Neural progenitor cell (in vitro differentiated cells): ENCODE results near the gene EXOC8. TPM values are rescaled to one million over a fixed set of nuclear protein-coding genes. Genes with fewer than 3 reads are reported as not detected.
"Not testable (repeated sequence)": the region's sequence is repeated elsewhere in the genome, so short reads cannot be mapped to it uniquely, and the experiment has no call there.

Experiments
- DNase-seq: peaks from one replicate; pipeline ENCODE4 v3.0.0-alpha.2; 2016; ENCODE audit warnings: low spot score
- H2AFZ ChIP-seq: fragments of 200-600 bp; sonication (generic); replicated peaks from 2 replicates; pipeline ENCODE4 v1.6.1; 2016; ENCODE audit warnings: antibody characterized with exemption
- H3F3A ChIP-seq: fragments of 200-600 bp; sonication (generic); 2 replicates; pipeline ENCODE4 v1.6.1; 2016; ENCODE audit warnings: antibody characterized with exemption, low read depth
- H3K27ac ChIP-seq: fragments of 200-600 bp; sonication (generic); 2 replicates; pipeline ENCODE4 v1.5.1; 2016; ENCODE audit warnings: mild to moderate bottlenecking
- H3K27me3 ChIP-seq: fragments of 200-600 bp; sonication (generic); 2 replicates; pipeline ENCODE4 v1.6.1; 2016; ENCODE audit warnings: mild to moderate bottlenecking, moderate library complexity
- H3K36me3 ChIP-seq: fragments of 200-600 bp; sonication (generic); 2 replicates; pipeline ENCODE4 v1.5.1; 2016
- H3K4me1 ChIP-seq: fragments of 200-600 bp; sonication (generic); 2 replicates; pipeline ENCODE4 v1.6.1; 2016; ENCODE audit warnings: mixed run types
- H3K4me2 ChIP-seq: fragments of 200-600 bp; sonication (generic); 2 replicates; pipeline ENCODE4 v1.6.1; 2016
- H3K4me3 ChIP-seq: fragments of 200-600 bp; sonication (generic); 2 replicates; pipeline ENCODE4 v1.5.1; 2016
- H3K79me2 ChIP-seq: fragments of 200-600 bp; sonication (generic); 2 replicates; pipeline ENCODE4 v1.6.1; 2016; ENCODE audit warnings: low read depth
- H3K9ac ChIP-seq: fragments of 200-600 bp; sonication (generic); 2 replicates; pipeline ENCODE4 v1.6.1; 2016
- H3K9me3 ChIP-seq: fragments of 200-600 bp; sonication (generic); 2 replicates; pipeline ENCODE4 v1.5.1; 2016; ENCODE audit warnings: low read depth
- H4K20me1 ChIP-seq: fragments of 200-600 bp; sonication (generic); 2 replicates; pipeline ENCODE4 v1.6.1; 2016; ENCODE audit warnings: low read depth
- H3K27ac Mint-ChIP-seq: 3 replicates; pipeline ENCODE4 v1.8.0; 2021; ENCODE audit warnings: mixed read lengths
- H3K27me3 Mint-ChIP-seq: 2 replicates; pipeline ENCODE4 v1.8.0; 2022; ENCODE audit warnings: low read depth, mild to moderate bottlenecking, inconsistent platforms, moderate library complexity, mixed read lengths; ENCODE audit not compliant: insufficient read depth
- H3K36me3 Mint-ChIP-seq: 3 replicates; pipeline ENCODE4 v1.8.0; 2021; ENCODE audit warnings: mixed read lengths
- H3K4me1 Mint-ChIP-seq: 3 replicates; pipeline ENCODE4 v1.8.0; 2021; ENCODE audit warnings: mixed read lengths
- H3K4me3 Mint-ChIP-seq: 3 replicates; pipeline ENCODE4 v1.8.0; 2021; ENCODE audit warnings: mild to moderate bottlenecking, moderate library complexity, mixed read lengths
- H3K9me3 Mint-ChIP-seq: 3 replicates; pipeline ENCODE4 v1.8.0; 2020; ENCODE audit warnings: mixed read lengths
- EZH2 ChIP-seq: fragments of 200-600 bp; sonication (generic); IDR thresholded peaks from 2 replicates; pipeline ENCODE4 v1.6.1; 2017; ENCODE audit warnings: antibody characterized with exemption, mild to moderate bottlenecking, moderate library complexity
- EZH2phosphoT487 ChIP-seq: fragments of 200-600 bp; sonication (generic); IDR thresholded peaks from 2 replicates; pipeline ENCODE4 v1.6.1; 2017; ENCODE audit warnings: antibody characterized with exemption
- total RNA-seq: library from RNA; depleted of rRNA; stranded (reverse); fragments of >200 nt; gene quantifications from 2 replicates; pipeline ENCODE4 v1.2.3, GENCODE V29; 2015; ENCODE audit warnings: low replicate concordance
- TF ChIP-seq, protein P1 (sequence below): fragments of 200-600 bp; sonication (generic); IDR thresholded peaks from 2 replicates; pipeline ENCODE4 v1.5.1; 2017; ENCODE audit warnings: antibody characterized with exemption, mild to moderate bottlenecking

Gene EXOC8
- total RNA-seq, 1 donor from 2014 or later, result 11.8 TPM

DNA sequence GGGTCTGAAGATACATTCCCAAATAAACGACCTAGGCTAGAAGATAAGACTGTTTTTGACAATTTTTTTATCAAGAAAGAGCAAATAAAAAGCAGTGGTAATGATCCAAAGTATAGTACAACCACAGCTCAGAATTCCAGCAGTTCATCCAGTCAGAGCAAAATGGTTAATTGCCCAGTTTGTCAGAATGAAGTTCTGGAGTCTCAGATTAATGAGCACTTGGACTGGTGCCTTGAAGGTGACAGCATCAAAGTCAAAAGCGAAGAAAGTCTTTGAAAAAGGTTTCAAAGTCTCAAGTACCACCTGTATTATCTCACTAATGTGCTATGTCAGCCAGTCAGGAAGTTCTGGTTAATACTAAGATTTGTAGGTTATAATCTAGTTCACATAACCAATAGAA, 15.4 kb upstream of the EXOC8 start:
- Histone ChIP-seq H3K9ac (no peak overlapping the region), H3K4me3 (no peak overlapping the region), H4K20me1 (peaks cover 4% of the 10 kb centered on the region), H3K27ac (no peak overlapping the region), H3K4me2 (no peak overlapping the region), H3K79me2 (no peaks in the 10 kb centered on the region), H3F3A (peaks cover 5% of the 10 kb centered on the region), H3K9me3 (no peaks in the 10 kb centered on the region), H3K36me3 (peaks cover 2% of the 10 kb centered on the region), H3K27me3 (no peaks in the 10 kb centered on the region), H3K4me1 (no peaks in the 10 kb centered on the region), H2AFZ (no peak overlapping the region)
- Mint-ChIP-seq H3K36me3 (peaks cover 10% of the 10 kb centered on the region), H3K27me3 (no peaks in the 10 kb centered on the region), H3K4me3 (no peak overlapping the region), H3K4me1 (no peaks in the 10 kb centered on the region), H3K27ac (no peak overlapping the region), H3K9me3 (no peaks in the 10 kb centered on the region)
- DNase-seq, result no peak
- TF ChIP-seq EZH2phosphoT487 (no peak), EZH2 (no peak)
- TF ChIP-seq, protein P1, sequence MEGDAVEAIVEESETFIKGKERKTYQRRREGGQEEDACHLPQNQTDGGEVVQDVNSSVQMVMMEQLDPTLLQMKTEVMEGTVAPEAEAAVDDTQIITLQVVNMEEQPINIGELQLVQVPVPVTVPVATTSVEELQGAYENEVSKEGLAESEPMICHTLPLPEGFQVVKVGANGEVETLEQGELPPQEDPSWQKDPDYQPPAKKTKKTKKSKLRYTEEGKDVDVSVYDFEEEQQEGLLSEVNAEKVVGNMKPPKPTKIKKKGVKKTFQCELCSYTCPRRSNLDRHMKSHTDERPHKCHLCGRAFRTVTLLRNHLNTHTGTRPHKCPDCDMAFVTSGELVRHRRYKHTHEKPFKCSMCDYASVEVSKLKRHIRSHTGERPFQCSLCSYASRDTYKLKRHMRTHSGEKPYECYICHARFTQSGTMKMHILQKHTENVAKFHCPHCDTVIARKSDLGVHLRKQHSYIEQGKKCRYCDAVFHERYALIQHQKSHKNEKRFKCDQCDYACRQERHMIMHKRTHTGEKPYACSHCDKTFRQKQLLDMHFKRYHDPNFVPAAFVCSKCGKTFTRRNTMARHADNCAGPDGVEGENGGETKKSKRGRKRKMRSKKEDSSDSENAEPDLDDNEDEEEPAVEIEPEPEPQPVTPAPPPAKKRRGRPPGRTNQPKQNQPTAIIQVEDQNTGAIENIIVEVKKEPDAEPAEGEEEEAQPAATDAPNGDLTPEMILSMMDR, result no peak

GRCh38 chr1:231351816-231352215, 14.2 kb upstream of the EXOC8 start:
- TF ChIP-seq, protein P1, result no peak
- no peak for TF ChIP-seq EZH2
- Histone ChIP-seq H3F3A (no peaks in the 10 kb centered on the region), H2AFZ (no peak overlapping the region), H3K9ac (no peak overlapping the region), H3K4me1 (no peaks in the 10 kb centered on the region), H4K20me1 (peaks cover 4% of the 10 kb centered on the region), H3K36me3 (peaks cover 3% of the 10 kb centered on the region), H3K4me3 (no peak overlapping the region), H3K27ac (no peak overlapping the region), H3K4me2 (no peak overlapping the region), H3K27me3 (no peaks in the 10 kb centered on the region), H3K9me3 (no peaks in the 10 kb centered on the region), H3K79me2 (no peaks in the 10 kb centered on the region)
- no peak overlapping the region for H3K27ac Mint-ChIP-seq
- no peaks in the 10 kb centered on the region for H3K27me3 Mint-ChIP-seq
- no peak for DNase-seq
- H3K4me1 Mint-ChIP-seq, result no peaks in the 10 kb centered on the region
- H3K9me3 Mint-ChIP-seq, result no peaks in the 10 kb centered on the region
- H3K4me3 Mint-ChIP-seq, result no peak overlapping the region
- peaks cover 10% of the 10 kb centered on the region for H3K36me3 Mint-ChIP-seq

- H3K4me3 Mint-ChIP-seq, H3K9ac ChIP-seq, H3K4me2 ChIP-seq, DNase-seq, H3F3A ChIP-seq, H3K79me2 ChIP-seq, H3K9me3 Mint-ChIP-seq, H2AFZ ChIP-seq, H3K36me3 ChIP-seq, H3K27ac ChIP-seq, H3K4me1 ChIP-seq, H3K4me3 ChIP-seq, H3K4me1 Mint-ChIP-seq, H3K27me3 ChIP-seq, H4K20me1 ChIP-seq, H3K27ac Mint-ChIP-seq, H3K27me3 Mint-ChIP-seq, H3K9me3 ChIP-seq: not testable (repeated sequence)
- H3K36me3 Mint-ChIP-seq, result peaks cover 15% of the 10 kb centered on the region
Measured at GRCh38 chr1:231348856-231349255, 11.2 kb upstream of the EXOC8 start.

DNA sequence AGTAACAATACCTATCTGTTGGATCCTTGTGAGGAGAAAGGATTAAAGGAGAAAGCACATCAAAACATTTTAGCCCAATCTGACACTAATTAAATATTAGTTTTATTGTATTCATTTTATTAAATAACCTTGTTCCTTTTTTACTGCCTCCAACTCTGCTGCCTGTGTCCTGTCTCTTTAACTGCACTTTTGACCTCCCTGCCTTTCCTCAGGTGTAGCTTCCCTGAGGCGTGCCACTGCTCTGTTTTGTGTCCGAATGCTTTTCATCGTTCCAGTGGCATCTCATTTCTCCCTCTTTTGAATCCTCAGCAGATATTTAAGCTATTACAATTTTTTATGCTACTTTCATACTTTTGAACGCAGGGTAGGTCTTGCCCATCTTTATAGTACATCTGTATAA, 10.8 kb upstream of the EXOC8 start:
- H3K36me3 ChIP-seq, result peaks cover 7% of the 10 kb centered on the region
- H3K27ac ChIP-seq, result no peak overlapping the region
- H3K9me3 Mint-ChIP-seq, result no peaks in the 10 kb centered on the region
- no peaks in the 10 kb centered on the region for H3K9me3 ChIP-seq
- H3K79me2 ChIP-seq, result peaks cover 6% of the 10 kb centered on the region
- no peaks in the 10 kb centered on the region for H3K4me1 ChIP-seq
- H3K4me3 ChIP-seq, result no peak overlapping the region
- peaks cover 15% of the 10 kb centered on the region for H3K36me3 Mint-ChIP-seq
- H4K20me1 ChIP-seq, result peaks cover 4% of the 10 kb centered on the region
- H3K4me2 ChIP-seq, result no peak overlapping the region
- no peak overlapping the region for H3K4me3 Mint-ChIP-seq
- H3K27me3 Mint-ChIP-seq, result no peaks in the 10 kb centered on the region
- no peaks in the 10 kb centered on the region for H3K4me1 Mint-ChIP-seq
- no peak overlapping the region for H3K9ac ChIP-seq
- no peak for DNase-seq
- H3K27me3 ChIP-seq, result no peaks in the 10 kb centered on the region
- TF ChIP-seq EZH2phosphoT487, result no peak
- TF ChIP-seq, protein P1, result no peak
- TF ChIP-seq EZH2, result no peak
- H3F3A ChIP-seq, result no peaks in the 10 kb centered on the region
- no peak overlapping the region for H2AFZ ChIP-seq
- H3K27ac Mint-ChIP-seq, result no peak overlapping the region
